HCT116 (cell line): ENCODE data around the gene UBE3D. TPM values are rescaled to one million over a fixed set of nuclear protein-coding genes. Genes with fewer than 3 reads are reported as not detected.

Source experiments
- ATAC-seq: fragments of 200-7000 bp; cut with Tn5 transposase; 2 replicates; pipeline ENCODE4 v1.9.1; 2020; ENCODE audit warnings: mild to moderate bottlenecking, moderate library complexity
- BruUV-seq: library from RNA; stranded (reverse); fragments of 400-500 nt; replicated peaks from 2 replicates; lab custom pipeline; 2021; lab: Mats Ljungman, UMichigan
- CTCF ChIA-PET: fragments of 300-600 bp; sonication (Branson Sonifier 250); formaldehyde crosslinking; loops from one replicate; lab custom pipeline; 2021; ENCODE audit warnings: antibody characterized with exemption; lab: Charles Lee
- POLR2A ChIA-PET: fragments of 300-600, 350-600 bp; sonication (Branson Sonifier 250); formaldehyde crosslinking; loops from one replicate; lab custom pipeline; 2021; ENCODE audit warnings: antibody characterized with exemption; lab: Charles Lee
- RAD21 ChIA-PET, 2 experiments: fragments of 300-600 bp; sonication (Branson Sonifier 250); formaldehyde crosslinking; loops; one replicate each; lab custom pipeline; 2023; ENCODE audit warnings: low total read pairs in 2 of 2; ENCODE audit not compliant: uncharacterized antibody in 2 of 2, unreplicated experiment in 2 of 2, low non-redundant PET in 1 of 2; lab: Charles Lee
- DNase-seq: peaks from one replicate; pipeline ENCODE4 v3.0.0-alpha.2; 2010; ENCODE audit warnings: low read depth, low spot score
- H2AFZ ChIP-seq: fragments of 200-600 bp; shearing (Covaris generic), sonication (generic); 2 replicates; pipeline ENCODE4 v1.6.1; 2017; ENCODE audit warnings: low read depth, mixed run types, mixed read lengths, antibody characterized with exemption, low read length; ENCODE audit not compliant: poor library complexity, severe bottlenecking
- H3K27ac ChIP-seq: 2 replicates; pipeline ENCODE4 v1.5.1; 2012; ENCODE audit warnings: low read depth, low read length
- H3K27me3 ChIP-seq: fragments of 200-600 bp; sonication (generic); 2 replicates; pipeline ENCODE4 v1.6.1; 2016; ENCODE audit warnings: mixed run types, low read length, mixed read lengths; ENCODE audit not compliant: insufficient read depth
- H3K36me3 ChIP-seq, 2 experiments: fragments of 200-500 bp in 1 of 2; fragments of 200-600 bp in 1 of 2; sonication (Bioruptor generic) in 1 of 2; sonication (generic) in 1 of 2; 2 replicates each; pipeline versions ENCODE4 v1.5.1 to v1.6.1; 2014 to 2016; ENCODE audit warnings: low read length in 2 of 2, inconsistent platforms in 1 of 2, mixed read lengths in 1 of 2, mixed run types in 1 of 2; ENCODE audit not compliant: insufficient read depth in 2 of 2, control insufficient read depth in 1 of 2
- H3K4me1 ChIP-seq, 2 experiments: fragments of 200-600 bp in 1 of 2; sonication (generic) in 1 of 2; 2 replicates each; pipeline versions ENCODE4 v1.5.1 to v1.6.1; 2012 to 2017; ENCODE audit warnings: low read length in 2 of 2, inconsistent platforms in 1 of 2, mild to moderate bottlenecking in 1 of 2, mixed read lengths in 1 of 2, mixed run types in 1 of 2, moderate library complexity in 1 of 2; ENCODE audit not compliant: insufficient read depth in 2 of 2, control insufficient read depth in 1 of 2
- H3K4me2 ChIP-seq: fragments of 200-600 bp; sonication (generic); 2 replicates; pipeline ENCODE4 v1.6.1; 2017; ENCODE audit warnings: mixed run types, low read length, mixed read lengths
- H3K4me3 ChIP-seq, 2 experiments: fragments of 200-600 bp in 1 of 2; sonication (generic) in 1 of 2; replicated peaks in 1 of 2; 2 replicates each; pipeline ENCODE4 v1.5.1; 2011 to 2016; ENCODE audit warnings: low read length in 2 of 2, control low read depth in 1 of 2, low read depth in 1 of 2, mild to moderate bottlenecking in 1 of 2, mixed read lengths in 1 of 2, mixed run types in 1 of 2
- H3K79me2 ChIP-seq: fragments of 200-600 bp; sonication (generic); 2 replicates; pipeline ENCODE4 v1.6.1; 2017; ENCODE audit warnings: mild to moderate bottlenecking, mixed run types, low read length, moderate library complexity, mixed read lengths; ENCODE audit not compliant: insufficient read depth
- H3K9ac ChIP-seq: fragments of 200-600 bp; sonication (generic); 2 replicates; pipeline ENCODE4 v1.6.1; 2016; ENCODE audit warnings: low read length, mixed read lengths
- H3K9me2 ChIP-seq: fragments of 200-600 bp; sonication (generic), shearing (Covaris generic); 2 replicates; pipeline ENCODE4 v1.6.1; 2017; ENCODE audit warnings: mixed run types, mild to moderate bottlenecking, moderate library complexity; ENCODE audit not compliant: insufficient read depth
- H3K9me3 ChIP-seq, 2 experiments: fragments of 200-500 bp in 1 of 2; fragments of 200-600 bp in 1 of 2; sonication (Bioruptor generic) in 1 of 2; sonication (generic) in 1 of 2; 2 replicates each; pipeline ENCODE4 v1.6.1; 2014 to 2017; ENCODE audit warnings: low read length in 2 of 2, mixed read lengths in 2 of 2, inconsistent platforms in 1 of 2, low read depth in 1 of 2, mild to moderate bottlenecking in 1 of 2, mixed run types in 1 of 2, moderate library complexity in 1 of 2; ENCODE audit not compliant: control insufficient read depth in 1 of 2, insufficient read depth in 1 of 2
- H4K20me1 ChIP-seq: fragments of 200-600 bp; sonication (generic), shearing (Covaris generic); 2 replicates; pipeline ENCODE4 v1.6.1; 2017; ENCODE audit warnings: mixed run types, mild to moderate bottlenecking, moderate library complexity; ENCODE audit not compliant: insufficient read depth
- ATF3 ChIP-seq: IDR thresholded peaks from 2 replicates; pipeline ENCODE4 v1.6.1; 2012
- CBX3 ChIP-seq: IDR thresholded peaks from 2 replicates; pipeline ENCODE4 v1.6.1; 2012; ENCODE audit warnings: low read depth
- CEBPB ChIP-seq: IDR thresholded peaks from 2 replicates; pipeline ENCODE4 v1.6.1; 2012; ENCODE audit warnings: low read depth
- EGR1 ChIP-seq: IDR thresholded peaks from 2 replicates; pipeline ENCODE4 v1.6.1; 2012; ENCODE audit warnings: low read depth
- EZH2 ChIP-seq: fragments of 200-600 bp; sonication (generic); IDR thresholded peaks from 2 replicates; pipeline ENCODE4 v1.6.1; 2017; ENCODE audit warnings: antibody characterized with exemption, mixed run types
- EZH2phosphoT487 ChIP-seq: fragments of 200-600 bp; IDR thresholded peaks from 2 replicates; pipeline ENCODE4 v1.6.1; 2018; ENCODE audit warnings: antibody characterized with exemption, borderline replicate concordance
- FOSL1 ChIP-seq: IDR thresholded peaks from 2 replicates; pipeline ENCODE4 v1.6.1; 2012; ENCODE audit warnings: low read depth
- POLR2A ChIP-seq: IDR thresholded peaks from 2 replicates; pipeline ENCODE4 v1.7.0; 2011; ENCODE audit warnings: borderline replicate concordance; ENCODE audit not compliant: insufficient read depth, insufficient read length; ENCODE audit errors: extremely low read depth
- POLR2AphosphoS5 ChIP-seq: IDR thresholded peaks from 2 replicates; pipeline ENCODE4 v1.6.1; 2011; ENCODE audit warnings: mild to moderate bottlenecking, low read depth, low read length, moderate library complexity
- RAD21 ChIP-seq: IDR thresholded peaks from 2 replicates; pipeline ENCODE4 v1.6.1; 2012; ENCODE audit warnings: low read depth, mild to moderate bottlenecking
- SP1 ChIP-seq: IDR thresholded peaks from 2 replicates; pipeline ENCODE4 v1.6.1; 2012; ENCODE audit warnings: low read depth
- SRF ChIP-seq: IDR thresholded peaks from 2 replicates; pipeline ENCODE4 v1.6.1; 2012; ENCODE audit warnings: low read depth
- TCF7L2 ChIP-seq: IDR thresholded peaks from 2 replicates; pipeline ENCODE4 v1.7.0; 2011; ENCODE audit warnings: borderline replicate concordance, inconsistent platforms; ENCODE audit not compliant: insufficient read depth, insufficient read length; ENCODE audit errors: extremely low read depth
- YY1 ChIP-seq: IDR thresholded peaks from 2 replicates; pipeline ENCODE4 v1.6.1; 2011; ENCODE audit warnings: low read length, low read depth, moderate library complexity, mild to moderate bottlenecking; ENCODE audit not compliant: insufficient replicate concordance; ENCODE audit errors: extremely low read depth
- ZFX ChIP-seq: fragments of 450-650 bp; IDR thresholded peaks from 2 replicates; pipeline ENCODE4 v1.6.1; 2017
- ZNF274 ChIP-seq: fragments of 200-500 bp; sonication (Bioruptor generic); IDR thresholded peaks from 2 replicates; pipeline ENCODE4 v1.6.1; 2014; ENCODE audit warnings: mild to moderate bottlenecking, low read depth, low read length, inconsistent platforms
- intact Hi-C: fragments of 100-400 bp; cut with micrococcal nuclease; formaldehyde crosslinking; loops from 2 replicates; pipeline ENCODE4 v1.10.0; 2022
- total RNA-seq: library from RNA; stranded (reverse); gene quantifications from one replicate; pipeline ENCODE4 v1.2.1, GENCODE V29; 2021; ENCODE audit not compliant: unreplicated experiment
- TF ChIP-seq, protein P1 (sequence below): IDR thresholded peaks from 2 replicates; pipeline ENCODE4 v1.6.1; 2012
- TF ChIP-seq, protein P2 (sequence below): IDR thresholded peaks from 2 replicates; pipeline ENCODE4 v1.6.1; 2011; ENCODE audit warnings: mild to moderate bottlenecking, low read length, moderate library complexity; ENCODE audit not compliant: insufficient replicate concordance; ENCODE audit errors: extremely low read depth
- TF ChIP-seq, protein P3 (sequence below): IDR thresholded peaks from 2 replicates; pipeline ENCODE4 v1.6.1; 2012; ENCODE audit warnings: low read depth
- TF ChIP-seq, protein P4 (sequence below), 3 experiments: fragments of 200-600 bp in 1 of 3; sonication (generic) in 1 of 3; IDR thresholded peaks in 2 of 3; conservative IDR thresholded peaks in 1 of 3; 2 replicates each; pipeline ENCODE4 v1.5.1; 2012 to 2017; ENCODE audit warnings: low read depth in 2 of 3, low read length in 2 of 3, antibody characterized with exemption in 1 of 3, borderline replicate concordance in 1 of 3, control low read depth in 1 of 3, mild to moderate bottlenecking in 1 of 3, mixed read lengths in 1 of 3, mixed run types in 1 of 3, moderate library complexity in 1 of 3; ENCODE audit not compliant: insufficient read depth in 1 of 3

UBE3D gene
- total RNA-seq, 1 experiment from 2014 or later = 9.0 TPM

DNA sequence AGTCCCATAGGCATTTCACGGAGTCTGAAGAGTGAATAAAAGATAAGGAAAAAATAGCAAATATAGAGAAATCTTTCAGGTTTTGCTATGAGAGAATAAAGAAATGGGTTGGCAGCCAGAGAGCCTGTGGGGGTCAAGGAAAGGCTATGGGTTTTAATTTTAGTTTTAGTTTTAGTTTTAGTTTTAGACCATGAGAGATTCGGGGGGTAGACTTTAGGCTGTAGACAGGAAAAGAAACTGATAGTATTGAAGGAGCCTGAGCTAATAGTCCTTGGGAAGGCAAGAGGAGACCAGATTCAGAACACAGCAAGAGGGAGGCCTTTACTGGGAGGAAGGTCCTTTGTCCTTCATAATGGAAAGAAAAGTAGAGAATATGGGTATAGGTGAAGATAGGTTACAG is 21.1 kb upstream of the UBE3D start:
- ChIA-PET POLR2A (no interaction called here), CTCF (no interaction called here), RAD21 (no interaction called here)
- DNase-seq (no peak), ATAC-seq (no peak)
- Histone ChIP-seq H3K4me1 (no peaks in the 10 kb centered on the region), H3K4me2 (no peak overlapping the region), H3K79me2 (no peaks in the 10 kb centered on the region), H3K36me3 (no peaks in the 10 kb centered on the region), H3K9me3 (no peaks in the 10 kb centered on the region), H3K4me3 (no peak overlapping the region), H3K27ac (no peak overlapping the region), H3K27me3 (no peaks in the 10 kb centered on the region), H3K9ac (no peak overlapping the region), H4K20me1 (no peaks in the 10 kb centered on the region), H2AFZ (no peak overlapping the region), H3K9me2 (no peaks in the 10 kb centered on the region)
- TF ChIP-seq, protein P1, sequence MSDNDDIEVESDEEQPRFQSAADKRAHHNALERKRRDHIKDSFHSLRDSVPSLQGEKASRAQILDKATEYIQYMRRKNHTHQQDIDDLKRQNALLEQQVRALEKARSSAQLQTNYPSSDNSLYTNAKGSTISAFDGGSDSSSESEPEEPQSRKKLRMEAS = no peak
- TF ChIP-seq CEBPB = no peak
- TF ChIP-seq, protein P2, sequence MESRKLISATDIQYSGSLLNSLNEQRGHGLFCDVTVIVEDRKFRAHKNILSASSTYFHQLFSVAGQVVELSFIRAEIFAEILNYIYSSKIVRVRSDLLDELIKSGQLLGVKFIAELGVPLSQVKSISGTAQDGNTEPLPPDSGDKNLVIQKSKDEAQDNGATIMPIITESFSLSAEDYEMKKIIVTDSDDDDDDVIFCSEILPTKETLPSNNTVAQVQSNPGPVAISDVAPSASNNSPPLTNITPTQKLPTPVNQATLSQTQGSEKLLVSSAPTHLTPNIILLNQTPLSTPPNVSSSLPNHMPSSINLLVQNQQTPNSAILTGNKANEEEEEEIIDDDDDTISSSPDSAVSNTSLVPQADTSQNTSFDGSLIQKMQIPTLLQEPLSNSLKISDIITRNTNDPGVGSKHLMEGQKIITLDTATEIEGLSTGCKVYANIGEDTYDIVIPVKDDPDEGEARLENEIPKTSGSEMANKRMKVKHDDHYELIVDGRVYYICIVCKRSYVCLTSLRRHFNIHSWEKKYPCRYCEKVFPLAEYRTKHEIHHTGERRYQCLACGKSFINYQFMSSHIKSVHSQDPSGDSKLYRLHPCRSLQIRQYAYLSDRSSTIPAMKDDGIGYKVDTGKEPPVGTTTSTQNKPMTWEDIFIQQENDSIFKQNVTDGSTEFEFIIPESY = no peak
- no peak for TF ChIP-seq CBX3
- TF ChIP-seq FOSL1 = no peak
- no peak for TF ChIP-seq POLR2AphosphoS5
- TF ChIP-seq RAD21 = no peak
- TF ChIP-seq, protein P3, sequence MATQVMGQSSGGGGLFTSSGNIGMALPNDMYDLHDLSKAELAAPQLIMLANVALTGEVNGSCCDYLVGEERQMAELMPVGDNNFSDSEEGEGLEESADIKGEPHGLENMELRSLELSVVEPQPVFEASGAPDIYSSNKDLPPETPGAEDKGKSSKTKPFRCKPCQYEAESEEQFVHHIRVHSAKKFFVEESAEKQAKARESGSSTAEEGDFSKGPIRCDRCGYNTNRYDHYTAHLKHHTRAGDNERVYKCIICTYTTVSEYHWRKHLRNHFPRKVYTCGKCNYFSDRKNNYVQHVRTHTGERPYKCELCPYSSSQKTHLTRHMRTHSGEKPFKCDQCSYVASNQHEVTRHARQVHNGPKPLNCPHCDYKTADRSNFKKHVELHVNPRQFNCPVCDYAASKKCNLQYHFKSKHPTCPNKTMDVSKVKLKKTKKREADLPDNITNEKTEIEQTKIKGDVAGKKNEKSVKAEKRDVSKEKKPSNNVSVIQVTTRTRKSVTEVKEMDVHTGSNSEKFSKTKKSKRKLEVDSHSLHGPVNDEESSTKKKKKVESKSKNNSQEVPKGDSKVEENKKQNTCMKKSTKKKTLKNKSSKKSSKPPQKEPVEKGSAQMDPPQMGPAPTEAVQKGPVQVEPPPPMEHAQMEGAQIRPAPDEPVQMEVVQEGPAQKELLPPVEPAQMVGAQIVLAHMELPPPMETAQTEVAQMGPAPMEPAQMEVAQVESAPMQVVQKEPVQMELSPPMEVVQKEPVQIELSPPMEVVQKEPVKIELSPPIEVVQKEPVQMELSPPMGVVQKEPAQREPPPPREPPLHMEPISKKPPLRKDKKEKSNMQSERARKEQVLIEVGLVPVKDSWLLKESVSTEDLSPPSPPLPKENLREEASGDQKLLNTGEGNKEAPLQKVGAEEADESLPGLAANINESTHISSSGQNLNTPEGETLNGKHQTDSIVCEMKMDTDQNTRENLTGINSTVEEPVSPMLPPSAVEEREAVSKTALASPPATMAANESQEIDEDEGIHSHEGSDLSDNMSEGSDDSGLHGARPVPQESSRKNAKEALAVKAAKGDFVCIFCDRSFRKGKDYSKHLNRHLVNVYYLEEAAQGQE = no peak
- TF ChIP-seq SRF = no peak
- TF ChIP-seq ZFX = no peak
- TF ChIP-seq, protein P4, sequence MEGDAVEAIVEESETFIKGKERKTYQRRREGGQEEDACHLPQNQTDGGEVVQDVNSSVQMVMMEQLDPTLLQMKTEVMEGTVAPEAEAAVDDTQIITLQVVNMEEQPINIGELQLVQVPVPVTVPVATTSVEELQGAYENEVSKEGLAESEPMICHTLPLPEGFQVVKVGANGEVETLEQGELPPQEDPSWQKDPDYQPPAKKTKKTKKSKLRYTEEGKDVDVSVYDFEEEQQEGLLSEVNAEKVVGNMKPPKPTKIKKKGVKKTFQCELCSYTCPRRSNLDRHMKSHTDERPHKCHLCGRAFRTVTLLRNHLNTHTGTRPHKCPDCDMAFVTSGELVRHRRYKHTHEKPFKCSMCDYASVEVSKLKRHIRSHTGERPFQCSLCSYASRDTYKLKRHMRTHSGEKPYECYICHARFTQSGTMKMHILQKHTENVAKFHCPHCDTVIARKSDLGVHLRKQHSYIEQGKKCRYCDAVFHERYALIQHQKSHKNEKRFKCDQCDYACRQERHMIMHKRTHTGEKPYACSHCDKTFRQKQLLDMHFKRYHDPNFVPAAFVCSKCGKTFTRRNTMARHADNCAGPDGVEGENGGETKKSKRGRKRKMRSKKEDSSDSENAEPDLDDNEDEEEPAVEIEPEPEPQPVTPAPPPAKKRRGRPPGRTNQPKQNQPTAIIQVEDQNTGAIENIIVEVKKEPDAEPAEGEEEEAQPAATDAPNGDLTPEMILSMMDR (IDR thresholded peaks at IDR 0.05 in 2 of 3, conservative IDR thresholded peaks at IDR 0.05 in 1 of 3; ENCODE audit: borderline replicate concordance in 1 of 3, insufficient read depth in 1 of 3, low read depth in 2 of 3, low read length in 2 of 3) = no peak
- TF ChIP-seq EGR1 = no peak
- TF ChIP-seq EZH2phosphoT487 = no peak
- no peak for TF ChIP-seq POLR2A
- TF ChIP-seq TCF7L2 = no peak
- TF ChIP-seq ATF3 = no peak
- TF ChIP-seq YY1 = no peak
- no peak for TF ChIP-seq ZNF274
- no peak for TF ChIP-seq SP1
- no peak for TF ChIP-seq EZH2
- intact Hi-C loops = no loop called here
- no TSS peak for BruUV-seq
